ENCODE measurements around the gene BANF2.

Gene BANF2

GRCh38 chr20:17710379-17711266 is 10.9 kb downstream of the BANF2 start:
- DNase-seq (ENCODE audit: low spot score) = no peak

GRCh38 chr20:17711267-17711627 is 11.5 kb downstream of the BANF2 start:
- no peak for DNase-seq (ENCODE audit: low spot score)

GRCh38 chr20:17712201-17712600 is 12.4 kb downstream of the BANF2 start:
- no peak for DNase-seq (ENCODE audit: low spot score)

GRCh38 chr20:17712708-17713107 is 12.9 kb downstream of the BANF2 start:
- no peak for DNase-seq (ENCODE audit: low spot score)

GRCh38 chr20:17714597-17714996 is 14.8 kb downstream of the BANF2 start:
- no peak for DNase-seq (ENCODE audit: low spot score)

- no peak for DNase-seq (ENCODE audit: low spot score)
These were observed 15.3 kb downstream of the BANF2 start for GRCh38 chr20:17715075-17715474.

- no peak for DNase-seq (ENCODE audit: low spot score)
These were observed 16.6 kb downstream of the BANF2 start for GRCh38 chr20:17716331-17716730.

- DNase-seq (ENCODE audit: low spot score) = no peak
These were observed 21.0 kb downstream of the BANF2 start for GRCh38 chr20:17720755-17721154.

GRCh38 chr20:17721802-17722486 is 22.2 kb downstream of the BANF2 start:
- DNase-seq (ENCODE audit: low spot score) = peak; percentile 37

GRCh38 chr20:17722493-17723300 is 22.9 kb downstream of the BANF2 start:
- DNase-seq (ENCODE audit: low spot score) = no peak

- no peak for DNase-seq (ENCODE audit: low spot score)
These were observed 23.5 kb downstream of the BANF2 start for GRCh38 chr20:17723301-17723691.

GRCh38 chr20:17725094-17725835 is 25.5 kb downstream of the BANF2 start:
- no peak for DNase-seq (ENCODE audit: low spot score)

- no peak for DNase-seq (ENCODE audit: low spot score)
These were observed 27.1 kb downstream of the BANF2 start for GRCh38 chr20:17726902-17727301.

- no peak for DNase-seq (ENCODE audit: low spot score)
These were observed 27.6 kb downstream of the BANF2 start for GRCh38 chr20:17727351-17727750.

- DNase-seq (ENCODE audit: low spot score) = no peak
These were observed 28.3 kb downstream of the BANF2 start for GRCh38 chr20:17728074-17728473.

- no peak for DNase-seq (ENCODE audit: low spot score)
These were observed 30.3 kb downstream of the BANF2 start for GRCh38 chr20:17730071-17730470.

GRCh38 chr20:17731233-17731632 is 31.5 kb downstream of the BANF2 start:
- no peak for DNase-seq (ENCODE audit: low spot score)

GRCh38 chr20:17732907-17733521 is 33.2 kb downstream of the BANF2 start:
- DNase-seq (ENCODE audit: low spot score) = no peak

GRCh38 chr20:17733767-17734304 is 34.1 kb downstream of the BANF2 start:
- DNase-seq (ENCODE audit: low spot score) = no peak

GRCh38 chr20:17734374-17734773 is 34.6 kb downstream of the BANF2 start:
- no peak for DNase-seq (ENCODE audit: low spot score)

GRCh38 chr20:17735206-17735804 is 35.5 kb downstream of the BANF2 start:
- DNase-seq (ENCODE audit: low spot score) = no peak
